ENCODE measurements around the gene ST3GAL3. TPM values are rescaled to one million over a fixed set of nuclear protein-coding genes. Genes with fewer than 3 reads are reported as not detected.

ST3GAL3 gene
- total RNA-seq, 1 donor from 2014 or later, result 18.7 TPM

- no peak for TF ChIP-seq POLR2AphosphoS5 (IDR thresholded peaks at IDR 0.05; ENCODE audit: insufficient read depth in 1 of 2, low read depth in 1 of 2)
- TF ChIP-seq CTCF (IDR thresholded peaks at IDR 0.05), result no peak
- TF ChIP-seq POLR2A (IDR thresholded peaks at IDR 0.05), result no peak
- no peak for DNase-seq (ENCODE audit: extremely low spot score in 2 of 2)
- H3K27ac ChIP-seq, result peak overlapping the region; percentile 72
- H3K4me3 ChIP-seq, result peak overlapping the region; percentile 68 to 92
- no peaks in the 10 kb centered on the region for H3K27me3 ChIP-seq
- H3K9me3 ChIP-seq, result no peaks in the 10 kb centered on the region
- intact Hi-C loops (cut with DNase I), result no loop called here
- peaks cover 0 to 19% of the 10 kb centered on the region in 2 donors for H3K36me3 ChIP-seq
- H3K4me1 ChIP-seq, result peaks cover 56% of the 10 kb centered on the region
Measured at GRCh38 chr1:43980255-43981134, 273.2 kb downstream of the ST3GAL3 start.

Small RNA genes lying within 50 kb of the gene (microRNA-seq; reads per million reads assigned to microRNA genes)
- gene MIR6079 (ENCODE audit: borderline number of aligned reads, borderline replicate concordance), result not detected

Small RNA genes lying within 50 kb of the gene (small RNA-seq; reads per million reads assigned to genes)
- not detected for gene AL451062.2
- not detected for gene RF00026

Other genes starting within 250 kb of the ST3GAL3 start
- 139 TPM for gene PTPRF, start 176.7 kb upstream of the ST3GAL3 start, total RNA-seq
- gene KDM4A, start 57.4 kb upstream of the ST3GAL3 start, total RNA-seq, result 21.9 TPM
- gene ARTN, start 226.3 kb downstream of the ST3GAL3 start, total RNA-seq, result 17.4 TPM
- 34.6 TPM for gene IPO13, start 239.4 kb downstream of the ST3GAL3 start, total RNA-seq

Data from vagina (tissue), 2 donors.